Measurements from ENCODE around the gene ANAPC13. TPM values are rescaled to one million over a fixed set of nuclear protein-coding genes. Genes with fewer than 3 reads are reported as not detected.

The ANAPC13 gene
- total and polyA plus RNA-seq, 2 of the 13 experiments (the other 11 are each of a cell fraction or from before 2014, with no cell fraction given): 48.7 to 69.1 TPM

GRCh38 chr3:134449277-134449676 lies 36.5 kb downstream of the ANAPC13 start:
- Histone ChIP-seq H3K4me3 (replicated peaks in 1 of 3; ENCODE audit: insufficient read depth in 1 of 3, low read depth in 2 of 3, low read length in 3 of 3) (no peak overlapping the region), H3K4me2 (ENCODE audit: low read depth, low read length) (no peak overlapping the region), H2AFZ (ENCODE audit: low read length) (no peak overlapping the region), H4K20me1 (ENCODE audit: insufficient read depth, low read length) (no peaks in the 10 kb centered on the region), H3K9ac (ENCODE audit: insufficient read depth, low read depth, low read length) (no peak overlapping the region), H3K4me1 (ENCODE audit: insufficient read depth, low read length) (peaks cover 11% of the 10 kb centered on the region; the same call in 1 of the 2 replicates), H3K36me3 (replicated peaks in 1 of 2; ENCODE audit: control insufficient read depth in 1 of 2, insufficient read depth in 2 of 2, low read length in 2 of 2) (no peaks in the 10 kb centered on the region), H3K9me3 (ENCODE audit: low read length) (no peaks in the 10 kb centered on the region), H3K27me3 (ENCODE audit: control insufficient read depth in 1 of 2, insufficient read depth in 2 of 2, low read length in 2 of 2) (peaks cover 2 to 8% of the 10 kb centered on the region in 2 experiments; a peak in 3 of 5 replicates), H3K79me2 (ENCODE audit: insufficient read depth, low read length) (no peaks in the 10 kb centered on the region), H3K27ac (ENCODE audit: extremely low read length, insufficient read depth, low read length) (no peak overlapping the region)
- intact Hi-C loops (cut with micrococcal nuclease; ENCODE audit: unreplicated experiment): loop anchor here (1.0 to 2.0 kb wide), 4 partner anchors 25 to 141 kb away; partner anchors contain the start of gene AMOTL2
- peak; percentile 28 for FAIRE-seq
- POLR2A ChIA-PET: interaction anchor here (1.3 kb wide), 1 partner anchor 75 kb away, joined by 4 read pairs; the partner anchor contains the start of gene AMOTL2
- 0% methylated on average over 1 of the region's 2 CpGs for WGBS (ENCODE audit: low lambda C conversion rate)
- CTCF ChIA-PET (ENCODE audit: low intra/inter-chr PET ratio, low total read pairs): interaction anchor here (3.7 kb wide), 1 partner anchor 141 kb away, joined by 23 read pairs; no protein-coding TSS in a partner anchor
- peak; percentile 56 for DNase-seq (ENCODE audit: low spot score)
- BruUV-seq (replicated peaks): no TSS peak
- peak; percentile 92 for ATAC-seq
- in situ Hi-C loops (cut with HindIII; ENCODE audit: extremely low pct_ligation_motif_present, low pct_unique_long_range_greater_than_20kb): no loop called here
- TF ChIP-seq CHCHD3 (CRISPR knock-in tag; IDR thresholded peaks at IDR 0.05) (no peak), CC2D1A (CRISPR knock-in tag; IDR thresholded peaks at IDR 0.05) (no peak), NCOR1 (IDR thresholded peaks at IDR 0.05; ENCODE audit: borderline replicate concordance, low read length) (no peak), MED8 (CRISPR knock-in tag; IDR thresholded peaks at IDR 0.05; ENCODE audit: insufficient replicate concordance) (no peak), ZNF33A (CRISPR knock-in tag; IDR thresholded peaks at IDR 0.05; ENCODE audit: borderline replicate concordance) (no peak), MXI1 (IDR thresholded peaks at IDR 0.05; ENCODE audit: borderline replicate concordance, low read depth, low read length) (no peak), NR2F2 (IDR thresholded peaks at IDR 0.05; ENCODE audit: borderline replicate concordance, low read depth) (no peak), STAG1 (CRISPR knock-in tag; IDR thresholded peaks at IDR 0.05) (peak; percentile 79), ZBTB21 (CRISPR knock-in tag; IDR thresholded peaks at IDR 0.05) (no peak), KDM1A (CRISPR knock-in tag; IDR thresholded peaks at IDR 0.05) (no peak), RFX1 (IDR thresholded peaks at IDR 0.05) (no peak), CBFB (CRISPR knock-in tag; IDR thresholded peaks at IDR 0.05) (no peak), SRSF4 (IDR thresholded peaks at IDR 0.05; ENCODE audit: low read depth, low read length, poor library complexity, severe bottlenecking) (no peak), RAD21 (CRISPR knock-in tag; IDR thresholded peaks at IDR 0.05) (peak; percentile 65; the same call in 1 of the 2 replicates), KDM2A (CRISPR knock-in tag; IDR thresholded peaks at IDR 0.05; ENCODE audit: borderline replicate concordance, low read depth) (0 out of 2 replicates have a peak, but pooled peaks have one; percentile 26), ZNF724P (CRISPR knock-in tag; IDR thresholded peaks at IDR 0.05; ENCODE audit: borderline replicate concordance) (no peak), ZNF615 (CRISPR knock-in tag; IDR thresholded peaks at IDR 0.05; ENCODE audit: borderline replicate concordance) (no peak)
- TF ChIP-seq, protein P1, sequence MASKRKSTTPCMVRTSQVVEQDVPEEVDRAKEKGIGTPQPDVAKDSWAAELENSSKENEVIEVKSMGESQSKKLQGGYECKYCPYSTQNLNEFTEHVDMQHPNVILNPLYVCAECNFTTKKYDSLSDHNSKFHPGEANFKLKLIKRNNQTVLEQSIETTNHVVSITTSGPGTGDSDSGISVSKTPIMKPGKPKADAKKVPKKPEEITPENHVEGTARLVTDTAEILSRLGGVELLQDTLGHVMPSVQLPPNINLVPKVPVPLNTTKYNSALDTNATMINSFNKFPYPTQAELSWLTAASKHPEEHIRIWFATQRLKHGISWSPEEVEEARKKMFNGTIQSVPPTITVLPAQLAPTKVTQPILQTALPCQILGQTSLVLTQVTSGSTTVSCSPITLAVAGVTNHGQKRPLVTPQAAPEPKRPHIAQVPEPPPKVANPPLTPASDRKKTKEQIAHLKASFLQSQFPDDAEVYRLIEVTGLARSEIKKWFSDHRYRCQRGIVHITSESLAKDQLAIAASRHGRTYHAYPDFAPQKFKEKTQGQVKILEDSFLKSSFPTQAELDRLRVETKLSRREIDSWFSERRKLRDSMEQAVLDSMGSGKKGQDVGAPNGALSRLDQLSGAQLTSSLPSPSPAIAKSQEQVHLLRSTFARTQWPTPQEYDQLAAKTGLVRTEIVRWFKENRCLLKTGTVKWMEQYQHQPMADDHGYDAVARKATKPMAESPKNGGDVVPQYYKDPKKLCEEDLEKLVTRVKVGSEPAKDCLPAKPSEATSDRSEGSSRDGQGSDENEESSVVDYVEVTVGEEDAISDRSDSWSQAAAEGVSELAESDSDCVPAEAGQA (IDR thresholded peaks at IDR 0.05; ENCODE audit: low read depth): no peak
- TF ChIP-seq, protein P1 (CRISPR knock-in tag; IDR thresholded peaks at IDR 0.05; ENCODE audit: borderline replicate concordance): no peak
- TF ChIP-seq, protein P2, sequence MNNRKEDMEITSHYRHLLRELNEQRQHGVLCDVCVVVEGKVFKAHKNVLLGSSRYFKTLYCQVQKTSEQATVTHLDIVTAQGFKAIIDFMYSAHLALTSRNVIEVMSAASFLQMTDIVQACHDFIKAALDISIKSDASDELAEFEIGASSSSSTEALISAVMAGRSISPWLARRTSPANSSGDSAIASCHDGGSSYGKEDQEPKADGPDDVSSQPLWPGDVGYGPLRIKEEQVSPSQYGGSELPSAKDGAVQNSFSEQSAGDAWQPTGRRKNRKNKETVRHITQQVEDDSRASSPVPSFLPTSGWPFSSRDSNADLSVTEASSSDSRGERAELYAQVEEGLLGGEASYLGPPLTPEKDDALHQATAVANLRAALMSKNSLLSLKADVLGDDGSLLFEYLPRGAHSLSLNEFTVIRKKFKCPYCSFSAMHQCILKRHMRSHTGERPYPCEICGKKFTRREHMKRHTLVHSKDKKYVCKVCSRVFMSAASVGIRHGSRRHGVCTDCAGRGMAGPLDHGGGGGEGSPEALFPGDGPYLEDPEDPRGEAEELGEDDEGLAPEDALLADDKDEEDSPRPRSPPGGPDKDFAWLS (CRISPR knock-in tag; IDR thresholded peaks at IDR 0.05; ENCODE audit: borderline replicate concordance): no peak

Data from HepG2 (cell line).